ENCODE results near the gene DNAJB2. TPM values are rescaled to one million over a fixed set of nuclear protein-coding genes. Genes with fewer than 3 reads are reported as not detected.

Gene DNAJB2
- polyA plus RNA-seq, 1 of the 3 experiments (the other 2 are of a cell fraction), result 39.9 TPM

DNA sequence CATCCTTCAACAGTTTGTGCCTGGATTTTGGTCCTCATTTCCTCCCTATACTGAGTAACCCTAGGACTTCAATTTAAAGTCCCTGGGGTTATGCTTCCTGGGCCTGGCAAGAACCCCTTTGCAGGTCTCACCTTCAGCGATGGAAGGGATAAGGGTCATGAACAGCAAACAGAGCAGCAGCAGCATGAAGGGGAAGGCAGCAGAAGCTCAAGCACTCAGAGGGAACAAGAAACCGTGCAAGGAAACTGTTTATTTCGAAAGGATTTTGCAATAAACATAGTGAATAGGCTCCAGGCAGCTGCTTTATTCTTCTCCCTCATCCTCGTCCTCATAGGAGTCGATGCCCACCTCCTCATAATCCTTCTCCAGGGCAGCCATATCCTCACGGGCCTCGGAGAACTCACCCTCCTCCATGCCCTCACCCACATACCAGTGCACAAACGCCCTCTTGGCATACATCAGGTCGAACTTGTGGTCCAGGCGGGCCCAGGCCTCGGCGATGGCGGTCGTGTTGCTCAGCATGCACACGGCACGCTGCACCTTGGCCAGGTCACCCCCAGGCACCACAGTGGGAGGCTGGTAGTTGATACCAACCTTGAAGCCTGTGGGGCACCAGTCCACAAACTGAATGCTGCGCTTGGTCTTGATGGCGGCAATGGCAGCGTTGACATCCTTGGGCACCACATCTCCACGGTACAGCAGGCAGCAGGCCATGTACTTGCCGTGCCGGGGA lies 29.0 kb upstream of the DNAJB2 start:
- Histone ChIP-seq H3K4me3 (ENCODE audit: low read depth in 2 of 2, low read length in 1 of 2) (no peak overlapping the region), H3K79me2 (ENCODE audit: insufficient read depth) (peaks cover 20% of the 10 kb centered on the region), H3F3A (replicated peaks; ENCODE audit: insufficient read depth) (peaks cover 19% of the 10 kb centered on the region), H3K27ac (ENCODE audit: low read depth in 2 of 2, low read length in 1 of 2) (peak overlapping the region; percentile 14 to 56; a peak in 2 of 4 replicates), H3K9ac (no peak overlapping the region), H4K20me1 (ENCODE audit: insufficient read depth) (no peaks in the 10 kb centered on the region), H3K4me2 (peak overlapping the region; percentile 34; the same call in 1 of the 2 replicates), H3K4me1 (ENCODE audit: control insufficient read depth in 1 of 2, insufficient read depth in 2 of 2, low read depth in 1 of 2, low read length in 1 of 2) (peaks cover 19 to 36% of the 10 kb centered on the region in 2 experiments), H2AFZ (ENCODE audit: low read depth) (no peak overlapping the region), H3K9me3 (no peaks in the 10 kb centered on the region), H3K36me3 (replicated peaks in 1 of 2; ENCODE audit: control insufficient read depth in 1 of 2, insufficient read depth in 2 of 2, low read length in 1 of 2) (peaks cover 6 to 16% of the 10 kb centered on the region in 2 experiments), H3K27me3 (ENCODE audit: insufficient read depth) (peaks cover 16% of the 10 kb centered on the region; the same call in 1 of the 2 replicates), H3K9me2 (no peaks in the 10 kb centered on the region)
- WGBS (ENCODE audit: low lambda C conversion rate), result 72% methylated on average over 8 of the region's 22 CpGs
- CTCF ChIA-PET, result interaction anchor here (0.8 to 3.5 kb wide), 5 partner anchors 28 to 220 kb away, joined by 3 to 19 read pairs (median 3); partner anchors contain the start of gene DNAJB2
- POLR2A ChIA-PET, result interaction anchor here (1.5 kb wide), 1 partner anchor 20 kb away, joined by 6 read pairs; the partner anchor contains the start of genes ANKZF1 and ATG9A
- TF ChIP-seq SIN3A (IDR thresholded peaks at IDR 0.05; ENCODE audit: borderline replicate concordance, low read depth, low read length) (no peak), CHD2 (IDR thresholded peaks at IDR 0.05; ENCODE audit: low read length, partially characterized antibody) (no peak), MXI1 (IDR thresholded peaks at IDR 0.05; ENCODE audit: low read depth, low read length) (no peak), FOXJ3 (CRISPR knock-in tag; IDR thresholded peaks at IDR 0.05) (no peak), GABPA (IDR thresholded peaks at IDR 0.05; ENCODE audit: low read depth) (no peak), TEAD4 (IDR thresholded peaks at IDR 0.05; ENCODE audit: borderline replicate concordance, insufficient read depth) (no peak), RFX5 (IDR thresholded peaks at IDR 0.05; ENCODE audit: low read length) (no peak), RAD21 (IDR thresholded peaks at IDR 0.05; ENCODE audit: low read length) (no peak)
- TF ChIP-seq, protein P1, sequence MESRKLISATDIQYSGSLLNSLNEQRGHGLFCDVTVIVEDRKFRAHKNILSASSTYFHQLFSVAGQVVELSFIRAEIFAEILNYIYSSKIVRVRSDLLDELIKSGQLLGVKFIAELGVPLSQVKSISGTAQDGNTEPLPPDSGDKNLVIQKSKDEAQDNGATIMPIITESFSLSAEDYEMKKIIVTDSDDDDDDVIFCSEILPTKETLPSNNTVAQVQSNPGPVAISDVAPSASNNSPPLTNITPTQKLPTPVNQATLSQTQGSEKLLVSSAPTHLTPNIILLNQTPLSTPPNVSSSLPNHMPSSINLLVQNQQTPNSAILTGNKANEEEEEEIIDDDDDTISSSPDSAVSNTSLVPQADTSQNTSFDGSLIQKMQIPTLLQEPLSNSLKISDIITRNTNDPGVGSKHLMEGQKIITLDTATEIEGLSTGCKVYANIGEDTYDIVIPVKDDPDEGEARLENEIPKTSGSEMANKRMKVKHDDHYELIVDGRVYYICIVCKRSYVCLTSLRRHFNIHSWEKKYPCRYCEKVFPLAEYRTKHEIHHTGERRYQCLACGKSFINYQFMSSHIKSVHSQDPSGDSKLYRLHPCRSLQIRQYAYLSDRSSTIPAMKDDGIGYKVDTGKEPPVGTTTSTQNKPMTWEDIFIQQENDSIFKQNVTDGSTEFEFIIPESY (IDR thresholded peaks at IDR 0.05; ENCODE audit: borderline replicate concordance, low read depth), result no peak
- no peak for DNase-seq

DNA sequence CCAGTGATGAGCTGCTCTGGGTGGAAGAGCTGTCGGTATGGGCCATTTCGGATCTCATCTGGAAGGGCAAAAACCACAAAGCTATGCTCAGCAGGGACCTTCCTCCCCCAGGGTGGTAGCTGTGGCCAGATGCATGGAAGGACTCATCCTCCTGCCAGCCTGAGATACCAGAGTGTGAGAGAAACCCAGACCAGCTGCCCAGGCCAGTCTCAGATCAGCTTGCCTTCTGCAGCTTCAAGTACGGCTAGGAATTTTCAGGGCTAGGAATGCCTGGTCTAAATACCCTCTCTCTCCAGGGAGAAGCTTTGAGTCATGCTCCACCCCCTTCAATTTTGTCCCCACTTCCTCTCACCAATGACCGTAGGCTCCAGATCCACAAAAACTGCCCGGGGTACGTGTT lies 27.5 kb upstream of the DNAJB2 start:
- H3F3A ChIP-seq (replicated peaks; ENCODE audit: insufficient read depth), result peaks cover 19% of the 10 kb centered on the region
- H3K4me2 ChIP-seq, result no peak overlapping the region
- ChIA-PET POLR2A (interaction anchor here (0.7 kb wide), 1 partner anchor 34 kb away, joined by 3 read pairs; no protein-coding TSS in a partner anchor), CTCF (interaction anchor here (1.0 to 5.5 kb wide), 6 partner anchors 10 to 76 kb away, joined by 3 to 44 read pairs (median 4); no protein-coding TSS in a partner anchor)
- H2AFZ ChIP-seq (ENCODE audit: low read depth), result no peak overlapping the region
- peaks cover 19 to 26% of the 10 kb centered on the region in 2 experiments; a peak in 3 of 4 replicates for H3K4me1 ChIP-seq (ENCODE audit: control insufficient read depth in 1 of 2, insufficient read depth in 2 of 2, low read depth in 1 of 2, low read length in 1 of 2)
- H3K27me3 ChIP-seq (ENCODE audit: insufficient read depth), result peaks cover 27% of the 10 kb centered on the region
- peaks cover 6% of the 10 kb centered on the region; the same call in 1 of the 2 replicates for H3K79me2 ChIP-seq (ENCODE audit: insufficient read depth)
- no peaks in the 10 kb centered on the region for H4K20me1 ChIP-seq (ENCODE audit: insufficient read depth)
- H3K9me2 ChIP-seq, result no peaks in the 10 kb centered on the region
- WGBS (ENCODE audit: low lambda C conversion rate), result 96% methylated on average over 4 of the region's 6 CpGs
- DNase-seq, result no peak
- TF ChIP-seq GATA2 (CRISPR knock-in tag; IDR thresholded peaks at IDR 0.05) (no peak), CHD2 (IDR thresholded peaks at IDR 0.05; ENCODE audit: low read length, partially characterized antibody) (no peak), MEF2A (IDR thresholded peaks at IDR 0.05; ENCODE audit: borderline replicate concordance, low read depth) (no peak), TAF1 (IDR thresholded peaks at IDR 0.05; ENCODE audit: borderline replicate concordance, low read depth, low read length) (no peak), RCOR1 (IDR thresholded peaks at IDR 0.05; ENCODE audit: low read length) (no peak), RAD21 (IDR thresholded peaks at IDR 0.05; ENCODE audit: low read length) (no peak), TCF12 (IDR thresholded peaks at IDR 0.05) (no peak), TEAD4 (IDR thresholded peaks at IDR 0.05; ENCODE audit: borderline replicate concordance, insufficient read depth) (no peak), MXI1 (IDR thresholded peaks at IDR 0.05; ENCODE audit: low read depth, low read length) (no peak), EZH2phosphoT487 (IDR thresholded peaks at IDR 0.05; ENCODE audit: borderline replicate concordance, low read depth) (no peak)
- H3K27ac ChIP-seq (ENCODE audit: low read depth in 2 of 2, low read length in 1 of 2), result no peak overlapping the region
- no peaks in the 10 kb centered on the region for H3K9me3 ChIP-seq
- peaks cover 5 to 16% of the 10 kb centered on the region in 2 experiments for H3K36me3 ChIP-seq (replicated peaks in 1 of 2; ENCODE audit: control insufficient read depth in 1 of 2, insufficient read depth in 2 of 2, low read length in 1 of 2)
- no peak overlapping the region for H3K4me3 ChIP-seq (ENCODE audit: low read depth in 2 of 2, low read length in 1 of 2)
- no peak overlapping the region for H3K9ac ChIP-seq
